ENCODE data around the gene LSM12.
"Not testable (repeated sequence)": the region's sequence is repeated elsewhere in the genome, so short reads cannot be mapped to it uniquely, and the experiment has no call there.

LSM12 gene

DNA sequence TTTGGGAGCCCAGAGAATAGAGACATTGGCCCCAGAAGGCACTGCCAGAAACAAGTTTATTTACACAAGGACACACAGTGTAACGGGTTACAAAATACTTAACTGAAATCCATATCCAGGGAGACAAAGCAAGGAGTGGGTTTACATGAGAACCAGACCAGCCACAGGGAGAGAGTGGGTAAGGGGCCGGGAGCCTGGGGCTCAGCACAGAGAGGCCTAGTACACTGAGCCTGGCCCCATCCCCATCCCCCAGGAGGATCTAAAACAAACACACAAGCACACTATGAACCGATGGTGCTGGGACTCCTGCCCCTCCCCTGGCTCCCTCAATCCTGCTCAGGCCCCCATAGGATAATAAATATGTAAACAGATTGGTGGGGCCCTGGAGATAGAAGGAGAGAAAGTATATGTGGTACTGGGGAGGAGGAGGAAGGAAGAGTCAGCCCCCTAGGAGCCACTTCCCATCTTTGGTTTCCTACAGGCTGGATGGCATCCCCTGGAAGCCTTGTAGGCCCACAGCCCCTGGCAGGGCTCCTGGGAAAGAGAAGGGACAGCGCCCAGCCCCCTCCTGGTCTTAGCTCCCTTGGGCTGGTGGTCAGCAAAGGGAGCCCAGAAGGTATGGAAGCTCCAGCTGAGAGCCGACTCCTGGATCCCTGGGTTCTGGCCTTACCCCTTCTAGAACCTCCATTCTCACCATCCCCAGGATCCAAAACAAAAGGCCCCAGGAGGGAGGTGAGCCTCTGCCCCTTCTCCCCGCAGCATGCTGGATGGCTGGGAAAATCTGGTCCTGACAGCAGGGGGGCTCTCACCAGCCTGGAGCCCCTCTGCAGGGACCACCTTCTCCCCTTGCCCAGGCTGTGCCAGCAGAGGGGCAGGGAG, 10.5 kb upstream of the LSM12 start:
- DNase-seq (ENCODE audit: low spot score): no peak

DNA sequence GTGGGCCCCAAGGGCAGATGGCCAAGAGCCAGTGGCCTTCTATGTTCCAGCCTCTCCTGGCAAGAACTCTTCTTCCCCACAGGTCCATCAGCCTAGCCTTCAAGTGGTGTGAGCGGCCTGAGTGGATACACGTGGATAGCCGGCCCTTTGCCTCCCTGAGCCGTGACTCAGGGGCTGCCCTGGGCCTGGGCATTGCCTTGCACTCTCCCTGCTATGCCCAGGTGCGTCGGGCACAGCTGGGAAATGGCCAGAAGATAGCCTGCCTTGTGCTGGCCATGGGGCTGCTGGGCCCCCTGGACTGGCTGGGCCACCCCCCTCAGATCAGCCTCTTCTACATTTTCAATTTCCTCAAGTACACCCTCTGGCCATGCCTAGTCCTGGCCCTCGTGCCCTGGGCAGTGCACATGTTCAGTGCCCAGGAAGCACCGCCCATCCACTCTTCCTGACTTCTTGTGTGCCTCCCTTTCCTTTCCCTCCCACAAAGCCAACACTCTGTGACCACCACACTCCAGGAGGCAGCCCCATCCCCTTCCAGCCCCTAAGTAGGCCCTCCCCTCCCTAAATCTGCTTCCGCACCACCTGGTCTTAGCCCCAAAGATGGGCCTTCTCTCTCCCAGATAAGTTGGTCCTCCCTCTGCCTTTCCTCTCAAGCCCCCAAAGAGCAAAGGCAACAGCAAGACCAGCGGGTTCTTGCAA, 9.3 kb upstream of the LSM12 start:
- DNase-seq (ENCODE audit: low spot score): no peak

DNA sequence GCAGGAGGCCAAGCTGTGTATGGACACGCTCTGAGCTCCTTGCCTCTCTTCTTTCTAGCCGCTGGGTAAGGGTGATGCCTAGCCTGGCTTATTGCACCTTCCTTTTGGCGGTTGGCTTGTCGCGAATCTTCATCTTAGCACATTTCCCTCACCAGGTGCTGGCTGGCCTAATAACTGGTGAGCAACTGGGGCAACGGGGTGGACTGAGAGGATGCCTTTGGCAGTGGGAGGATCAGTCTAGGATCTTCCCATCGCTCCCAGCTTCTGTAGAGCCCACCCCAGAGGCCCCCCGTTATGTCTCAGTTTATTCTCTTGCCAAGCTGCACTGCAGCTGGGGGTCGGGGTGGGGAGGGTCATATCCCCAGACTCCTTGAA, 8.4 kb upstream of the LSM12 start:
- no peak for DNase-seq (ENCODE audit: low spot score)

DNA sequence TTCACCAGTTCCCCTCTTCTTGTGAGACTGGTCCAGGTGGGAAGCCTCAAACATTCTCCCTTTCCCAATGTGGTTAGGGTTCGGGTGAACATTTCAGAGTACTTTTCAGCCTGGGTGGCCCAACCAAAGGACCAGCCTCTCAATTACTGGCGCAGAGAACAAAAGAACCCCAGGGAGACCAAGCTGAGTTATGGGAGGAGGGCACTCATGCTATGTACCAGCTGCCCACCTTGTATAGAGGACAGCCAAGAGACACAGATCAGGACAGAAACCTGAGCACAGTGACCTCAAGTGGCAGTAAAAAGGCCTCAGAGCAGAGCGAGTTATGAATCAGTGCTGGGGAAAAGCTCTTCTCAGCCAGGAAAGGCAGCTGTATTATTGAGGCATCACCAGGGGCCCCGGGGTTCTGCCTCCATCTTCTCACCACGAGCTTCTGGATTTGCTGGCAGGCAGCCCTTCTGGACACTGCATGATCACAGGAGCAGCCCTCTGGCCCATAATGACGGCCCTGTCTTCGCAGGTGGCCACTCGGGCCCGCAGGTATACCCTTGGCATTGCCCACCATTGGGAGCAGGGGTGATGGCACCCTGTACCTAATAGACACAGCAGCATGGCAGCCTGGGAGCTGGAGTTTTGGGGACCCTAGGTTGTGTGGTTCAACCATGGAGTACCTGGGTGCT, 7.9 kb upstream of the LSM12 start:
- no peak for DNase-seq (ENCODE audit: low spot score)

DNA sequence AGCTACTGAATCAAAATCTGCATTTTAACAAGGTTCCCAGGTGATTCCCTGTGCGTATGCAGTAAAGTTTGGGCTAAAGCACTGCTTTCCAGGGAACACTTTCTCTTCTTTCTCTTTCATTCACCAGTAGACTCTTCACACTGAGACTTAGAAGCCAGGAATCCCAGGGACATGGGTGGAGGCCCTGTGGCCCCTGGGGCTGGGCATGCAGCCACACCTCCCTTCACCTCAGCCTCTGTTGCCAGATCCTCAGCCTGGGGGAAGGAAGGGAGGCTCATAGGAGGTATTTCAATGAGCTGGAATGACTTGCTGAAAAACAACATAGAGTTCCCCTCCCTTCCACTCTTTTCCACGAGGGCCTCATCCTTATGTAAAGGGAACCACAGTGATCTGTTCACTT, 5.3 kb upstream of the LSM12 start:
- no peak for DNase-seq (ENCODE audit: low spot score)

DNA sequence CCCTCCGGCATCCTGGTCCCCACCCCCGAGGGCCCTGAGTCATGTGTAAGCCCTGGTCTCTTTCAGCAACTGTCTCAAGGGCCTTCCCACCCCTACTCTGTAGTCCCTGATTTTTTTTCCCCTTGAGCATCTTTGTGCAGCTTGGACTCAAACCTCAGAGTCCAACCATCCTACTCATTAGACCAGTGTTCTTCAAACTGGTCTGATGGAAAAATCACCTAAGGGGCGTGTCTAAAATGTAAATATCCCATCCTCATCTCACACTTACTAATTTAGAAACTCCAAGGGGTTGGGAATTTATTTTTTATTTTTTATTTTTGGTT, 4.7 kb upstream of the LSM12 start:
- DNase-seq (ENCODE audit: low spot score): peak; percentile 59

DNA sequence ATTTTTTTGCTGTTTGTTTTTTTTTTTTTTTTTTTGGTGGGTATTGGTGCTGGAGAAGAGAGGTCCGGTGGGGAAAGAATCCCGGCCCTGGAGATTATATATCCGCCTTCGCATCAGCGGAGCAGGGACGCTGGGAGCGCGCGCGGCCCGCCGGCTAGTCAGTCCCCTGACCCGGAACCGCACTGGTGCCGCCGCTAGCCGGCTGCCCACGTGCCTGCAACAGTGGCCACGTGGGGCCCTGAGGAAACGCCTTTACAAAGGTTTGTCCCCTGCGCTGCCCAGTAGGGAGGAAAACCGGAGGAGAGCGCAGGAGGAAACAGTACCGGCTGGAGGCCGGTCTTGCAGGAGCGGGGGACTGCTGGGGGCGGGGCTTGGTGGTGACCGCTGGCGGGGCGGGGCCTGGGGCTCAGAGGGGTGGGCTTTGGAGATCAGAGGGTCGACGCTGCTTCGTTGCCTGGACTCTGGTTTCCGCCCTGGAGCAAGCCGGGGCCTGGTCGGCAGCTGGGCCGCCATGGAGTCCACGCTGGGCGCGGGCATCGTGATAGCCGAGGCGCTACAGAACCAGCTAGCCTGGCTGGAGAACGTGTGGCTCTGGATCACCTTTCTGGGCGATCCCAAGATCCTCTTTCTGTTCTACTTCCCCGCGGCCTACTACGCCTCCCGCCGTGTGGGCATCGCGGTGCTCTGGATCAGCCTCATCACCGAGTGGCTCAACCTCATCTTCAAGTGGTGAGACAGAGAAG, 4.2 kb upstream of the LSM12 start, which contains the start of gene G6PC3:
Gene G6PC3, plus strand, starts transcription at position 281 of the 743 bp plus-strand sequence. Its CDS starts 231 bp downstream, at position 512.
- peak; percentile 81 for DNase-seq (ENCODE audit: low spot score)

DNA sequence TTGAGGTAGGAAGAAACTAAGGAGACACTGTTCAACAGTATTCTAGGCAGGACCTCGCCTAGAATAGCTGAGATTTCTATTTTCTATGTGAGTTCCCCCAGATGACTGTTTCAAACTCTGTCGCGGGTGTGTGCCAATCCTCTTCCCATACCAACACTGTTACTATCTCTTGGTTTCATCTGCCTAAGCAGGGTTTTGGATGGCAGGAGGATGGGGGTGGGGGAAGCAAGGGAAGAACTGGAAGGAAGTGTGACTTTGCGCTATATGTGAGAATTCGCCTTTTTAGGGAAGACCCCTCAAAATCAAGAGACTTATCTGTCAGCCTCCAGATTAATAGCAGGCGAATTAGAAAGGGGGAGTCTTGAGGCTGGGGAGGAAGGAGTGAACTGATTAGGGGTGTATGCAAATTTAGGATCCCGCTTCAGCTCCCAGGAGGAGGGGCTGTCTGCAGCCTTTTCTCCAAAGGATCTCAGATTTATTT, 3.5 kb upstream of the LSM12 start:
- DNase-seq (ENCODE audit: low spot score): no peak

DNA sequence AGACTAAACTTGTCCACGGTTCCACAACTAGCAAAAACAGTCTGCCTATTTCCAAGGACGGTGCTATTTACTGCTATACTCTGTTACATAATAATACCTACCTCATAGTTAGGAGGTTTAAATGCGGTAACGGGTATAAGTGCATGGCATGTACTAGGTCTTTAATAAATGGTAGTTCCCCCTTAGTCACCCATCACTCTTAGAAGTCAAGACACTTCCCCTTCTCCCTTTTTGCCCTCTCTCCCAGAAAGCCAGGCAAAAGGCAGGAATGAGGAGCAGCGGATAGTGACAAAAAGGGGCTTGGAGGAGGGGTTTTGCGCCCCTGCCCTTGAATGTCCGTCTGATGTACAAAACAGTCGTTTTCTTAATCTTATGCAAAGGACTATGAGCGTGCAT, 1.1 kb upstream of the LSM12 start:
- no peak for DNase-seq (ENCODE audit: low spot score)

DNA sequence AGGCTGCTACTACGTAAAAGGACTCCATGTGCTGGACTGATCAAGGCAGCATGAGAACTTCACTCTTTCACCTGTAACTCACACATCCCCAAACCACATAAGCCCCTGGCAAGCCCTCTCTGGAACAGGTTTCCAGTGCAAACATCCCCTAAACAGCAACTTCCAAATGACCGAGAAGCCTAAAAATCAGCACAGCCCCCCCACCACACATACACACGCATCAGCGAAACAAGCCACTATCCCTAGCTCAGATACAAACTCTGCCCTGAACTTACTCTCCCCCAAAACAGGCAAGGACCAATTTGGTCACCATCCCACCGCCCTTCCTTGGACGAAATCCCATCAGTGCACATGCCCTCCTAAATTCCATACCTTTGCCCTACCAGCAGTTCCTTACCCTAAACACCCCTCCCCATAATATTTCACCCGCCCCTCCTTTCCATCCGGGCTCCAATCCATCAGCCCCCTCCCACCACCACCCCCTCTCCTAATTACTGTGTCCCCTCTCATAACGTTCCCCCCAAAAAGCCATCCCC, 735 bp downstream of the LSM12 start:
- DNase-seq (ENCODE audit: low spot score): no peak

DNA sequence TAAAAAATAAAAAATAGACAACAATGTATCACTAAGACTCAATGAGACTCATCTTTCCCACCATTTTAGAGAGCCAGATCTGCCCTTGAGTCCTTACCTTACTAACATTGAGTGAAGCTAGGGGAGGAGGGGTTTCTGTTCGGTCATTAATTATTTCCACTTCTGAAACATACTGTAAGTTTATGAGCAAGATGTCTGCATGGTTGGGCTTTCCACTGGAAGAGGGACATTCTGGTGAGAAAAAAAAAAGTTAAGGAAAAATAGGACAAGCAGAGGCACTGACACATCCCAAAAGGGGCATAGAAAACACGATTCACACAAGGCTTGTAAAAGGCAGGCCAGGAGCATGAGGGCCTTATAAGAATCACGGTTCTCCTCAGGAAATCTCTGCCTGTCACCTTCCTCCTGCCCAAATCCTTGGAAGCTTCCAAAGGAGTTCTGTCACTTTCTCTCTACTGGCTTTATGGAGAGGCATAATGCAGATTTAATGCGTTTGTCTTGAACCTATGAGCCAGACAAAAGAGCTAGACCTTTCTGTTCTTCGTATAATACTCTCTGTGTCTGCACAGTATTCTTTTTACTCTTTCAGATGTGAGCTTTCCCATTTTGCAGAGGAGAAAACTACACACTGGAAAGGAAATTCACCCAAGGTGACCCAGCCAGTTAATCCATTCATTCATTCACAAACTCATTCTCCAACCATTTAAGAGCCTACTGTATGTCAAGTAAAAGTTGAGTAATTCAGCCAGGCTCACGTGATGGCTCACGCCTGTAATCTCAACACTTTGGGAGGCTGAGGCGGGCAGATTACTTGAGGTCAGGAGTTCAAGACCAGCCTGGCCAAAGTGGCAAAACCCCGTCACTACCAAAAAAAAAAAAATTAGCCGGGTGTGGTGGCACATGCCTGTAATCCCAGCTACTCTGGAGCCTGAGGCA, 2.5 kb downstream of the LSM12 start:
- DNase-seq (ENCODE audit: low spot score): no peak

DNA sequence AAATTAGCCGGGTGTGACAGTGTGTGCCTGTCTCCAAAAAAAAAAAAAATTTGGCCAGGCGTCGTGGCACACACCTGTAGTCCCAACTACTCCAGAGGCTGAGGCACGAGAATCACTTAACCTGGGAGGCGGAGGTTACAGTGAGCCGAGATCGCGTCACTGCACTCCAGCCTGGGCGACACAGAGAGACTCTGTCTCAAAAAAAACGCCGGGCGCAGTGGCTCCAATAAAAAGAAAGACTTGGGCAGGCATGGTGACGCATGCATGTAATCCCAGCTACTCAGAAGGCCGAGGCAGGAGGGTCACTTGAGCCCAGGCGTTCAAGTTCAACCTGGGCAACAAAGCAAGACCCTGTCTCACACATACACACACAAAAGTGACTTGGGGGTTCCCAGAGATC, 3.6 kb downstream of the LSM12 start:
- no peak for DNase-seq (ENCODE audit: low spot score)

DNA sequence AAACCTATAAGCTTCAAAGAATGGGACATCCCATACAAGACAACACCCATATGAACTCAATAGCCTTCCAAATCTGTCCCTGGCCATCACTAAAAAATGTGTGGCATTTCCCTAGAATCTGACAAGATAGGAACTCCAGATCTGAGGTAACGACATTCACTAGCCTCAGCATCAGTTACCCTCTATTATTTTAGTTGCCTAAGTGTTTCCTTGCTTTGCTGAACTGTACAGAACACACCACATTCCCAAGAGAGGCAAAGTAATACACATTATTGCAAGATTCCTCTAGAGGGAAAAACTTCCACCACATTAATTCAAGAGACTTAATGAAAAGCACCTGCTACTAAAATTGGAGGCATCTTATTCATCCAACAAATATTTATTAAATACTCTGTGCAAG, 5.0 kb downstream of the LSM12 start:
- DNase-seq (ENCODE audit: low spot score): no peak

DNA sequence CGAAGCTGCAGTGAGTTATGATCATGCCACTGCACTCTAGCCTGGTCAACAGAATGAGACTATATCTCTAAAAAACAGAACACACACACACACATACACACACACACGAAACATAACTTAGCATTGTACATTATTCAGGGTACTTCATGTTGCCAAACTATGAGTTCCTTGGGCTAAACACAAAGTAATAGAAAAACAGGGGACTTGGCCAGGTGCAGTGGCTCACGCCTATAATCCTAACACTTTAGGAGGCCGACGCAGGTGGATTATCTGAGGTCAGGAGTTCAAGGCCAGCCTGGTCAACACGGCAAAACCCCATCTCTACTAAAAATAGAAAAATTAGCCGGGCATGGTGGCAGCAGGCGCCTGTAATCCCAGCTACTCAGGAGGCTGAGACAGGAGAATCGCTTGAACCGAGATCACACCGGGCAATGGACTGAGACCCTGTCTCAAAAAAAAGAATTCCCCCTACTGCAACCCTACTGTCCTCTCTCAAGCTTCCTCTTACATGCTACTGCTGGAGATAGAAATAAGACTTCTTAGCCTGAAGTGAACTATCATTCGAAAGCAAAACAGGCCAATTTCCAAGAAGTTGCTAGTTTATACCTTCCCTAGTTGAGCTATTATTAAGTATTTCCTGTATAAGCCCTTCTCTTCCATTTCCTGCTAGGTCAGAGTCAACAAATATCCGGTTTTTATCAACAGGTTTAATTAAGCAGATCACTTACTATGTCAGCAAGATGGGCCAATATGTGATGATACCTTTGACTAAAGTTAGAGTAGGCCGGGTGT, 7.2 kb downstream of the LSM12 start:
- DNase-seq (ENCODE audit: low spot score): no peak

DNA sequence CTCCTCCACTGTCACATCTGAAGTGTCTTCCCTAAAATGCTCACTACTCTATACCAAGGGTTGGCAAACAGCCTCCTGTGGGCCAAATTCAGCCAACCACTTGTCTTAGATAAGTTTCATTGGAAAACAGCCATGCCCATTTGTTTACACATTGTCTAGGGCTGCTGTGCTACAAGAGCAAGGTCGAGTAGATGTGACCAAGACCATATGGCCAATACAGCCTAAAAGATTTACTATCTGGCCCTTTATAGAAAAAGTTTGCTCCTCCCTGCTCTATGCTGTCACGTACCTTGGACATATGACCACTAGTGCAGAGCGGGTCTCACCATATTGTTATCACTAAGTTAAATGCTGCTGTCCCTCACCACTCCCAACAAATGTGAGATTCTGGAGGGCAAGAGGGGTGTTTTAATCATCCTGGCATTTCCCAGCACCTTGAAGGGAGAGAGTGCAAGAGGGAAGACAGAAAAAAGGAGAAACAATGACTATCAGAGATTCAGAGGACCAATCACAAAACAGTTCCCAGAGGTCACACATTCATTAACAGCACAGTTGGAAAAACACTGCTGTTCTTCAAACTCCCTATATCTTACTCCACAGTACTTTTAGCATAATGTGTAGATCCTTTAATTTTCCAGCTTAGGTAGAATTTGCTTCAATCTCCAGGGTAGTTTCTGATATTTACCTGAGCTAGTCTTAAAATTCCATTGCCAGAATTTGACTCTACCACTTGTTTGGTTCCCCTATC, 13.2 kb downstream of the LSM12 start:
- DNase-seq (ENCODE audit: low spot score): no peak

DNA sequence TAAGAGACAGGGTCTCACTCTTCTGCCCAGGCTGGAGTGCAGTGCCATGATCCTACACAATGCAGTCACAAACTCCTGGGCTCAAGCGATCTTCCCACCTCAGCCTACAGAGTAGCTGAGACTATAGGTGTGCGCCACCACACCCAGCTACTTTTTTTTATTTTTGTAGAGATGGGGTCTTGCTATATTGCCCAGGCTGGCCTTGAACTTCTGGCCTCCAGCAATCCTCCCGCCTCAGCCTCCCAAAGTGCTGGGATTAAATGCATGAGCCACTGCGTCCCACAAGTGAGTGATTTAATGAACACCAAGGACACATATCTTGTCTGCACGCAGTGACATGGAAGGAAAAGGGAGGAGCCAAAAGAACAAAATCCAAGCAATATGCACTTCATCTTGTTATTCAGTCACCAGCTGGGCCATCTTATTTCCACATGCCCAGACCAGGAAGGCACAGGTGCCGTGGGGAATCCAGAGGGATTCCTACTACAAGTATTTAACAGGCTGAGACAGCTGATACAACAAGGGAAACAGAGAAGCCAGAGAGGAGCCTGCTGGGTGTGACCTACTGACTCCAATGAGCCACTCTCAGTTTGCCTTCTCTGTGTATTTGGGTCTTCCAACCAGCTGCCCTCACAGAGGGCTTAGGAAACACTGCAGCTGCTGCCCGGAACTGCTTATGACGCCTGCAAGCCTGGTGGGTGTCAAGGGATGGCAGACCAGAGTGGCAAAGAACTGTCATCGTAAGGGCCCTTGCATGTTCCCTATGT, 17.0 kb downstream of the LSM12 start:
- no peak for DNase-seq (ENCODE audit: low spot score)

DNA sequence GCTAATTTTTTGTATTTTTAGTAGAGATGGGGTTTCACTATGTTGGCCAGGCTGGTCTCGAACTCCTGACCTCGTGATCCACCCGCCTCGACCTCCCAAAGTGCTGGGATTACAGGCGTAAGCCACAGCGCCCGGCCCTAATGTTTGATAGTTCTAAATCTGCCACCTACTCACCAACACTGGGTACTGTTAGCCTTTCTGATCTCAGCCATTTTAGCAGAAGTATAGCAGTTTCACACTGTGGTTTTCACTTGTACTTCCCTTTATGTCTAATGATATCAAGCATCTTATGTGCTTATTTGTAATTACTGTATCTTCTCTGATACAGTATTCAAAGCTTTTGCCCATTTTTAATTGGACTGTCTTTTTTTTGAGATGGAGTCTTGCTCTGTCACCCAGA, 19.6 kb downstream of the LSM12 start:
- DNase-seq (ENCODE audit: low spot score): not testable (repeated sequence)

DNA sequence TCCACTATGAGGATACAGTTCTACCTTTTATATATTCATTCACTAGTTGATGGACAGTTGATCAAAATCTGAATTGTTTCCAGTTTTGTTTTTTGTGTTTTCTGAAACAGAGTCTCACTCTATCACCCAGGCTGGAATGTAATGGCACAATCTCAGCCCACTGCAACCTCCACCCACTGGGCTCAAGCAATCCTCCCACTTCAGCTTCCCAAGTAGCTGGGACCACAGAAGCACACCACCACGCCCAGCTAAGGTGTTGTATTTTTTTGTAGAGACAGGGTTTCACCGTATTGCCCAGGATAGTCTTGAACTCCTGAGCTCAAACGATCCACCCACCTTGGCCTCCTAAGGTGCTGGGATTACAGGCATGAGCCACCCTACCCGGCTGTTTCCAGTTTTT, 21.0 kb downstream of the LSM12 start:
- DNase-seq (ENCODE audit: low spot score): no peak
